GM12872 (cell line): ENCODE results near the gene RASAL1.

ENCODE experiments used
- TF ChIP-seq, protein P1 (sequence below): IDR thresholded peaks from 3 replicates; pipeline ENCODE4 v1.5.1; 2011; ENCODE audit warnings: low read depth, mild to moderate bottlenecking, low read length, moderate library complexity; ENCODE audit not compliant: insufficient read depth

The RASAL1 gene

GRCh38 chr12:113136990-113137511 lies 1.5 kb upstream of the RASAL1 start:
- TF ChIP-seq, protein P1, sequence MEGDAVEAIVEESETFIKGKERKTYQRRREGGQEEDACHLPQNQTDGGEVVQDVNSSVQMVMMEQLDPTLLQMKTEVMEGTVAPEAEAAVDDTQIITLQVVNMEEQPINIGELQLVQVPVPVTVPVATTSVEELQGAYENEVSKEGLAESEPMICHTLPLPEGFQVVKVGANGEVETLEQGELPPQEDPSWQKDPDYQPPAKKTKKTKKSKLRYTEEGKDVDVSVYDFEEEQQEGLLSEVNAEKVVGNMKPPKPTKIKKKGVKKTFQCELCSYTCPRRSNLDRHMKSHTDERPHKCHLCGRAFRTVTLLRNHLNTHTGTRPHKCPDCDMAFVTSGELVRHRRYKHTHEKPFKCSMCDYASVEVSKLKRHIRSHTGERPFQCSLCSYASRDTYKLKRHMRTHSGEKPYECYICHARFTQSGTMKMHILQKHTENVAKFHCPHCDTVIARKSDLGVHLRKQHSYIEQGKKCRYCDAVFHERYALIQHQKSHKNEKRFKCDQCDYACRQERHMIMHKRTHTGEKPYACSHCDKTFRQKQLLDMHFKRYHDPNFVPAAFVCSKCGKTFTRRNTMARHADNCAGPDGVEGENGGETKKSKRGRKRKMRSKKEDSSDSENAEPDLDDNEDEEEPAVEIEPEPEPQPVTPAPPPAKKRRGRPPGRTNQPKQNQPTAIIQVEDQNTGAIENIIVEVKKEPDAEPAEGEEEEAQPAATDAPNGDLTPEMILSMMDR = no peak

GRCh38 chr12:113136128-113136989 lies 798 bp upstream of the RASAL1 start:
- TF ChIP-seq, protein P1 = no peak

DNA sequence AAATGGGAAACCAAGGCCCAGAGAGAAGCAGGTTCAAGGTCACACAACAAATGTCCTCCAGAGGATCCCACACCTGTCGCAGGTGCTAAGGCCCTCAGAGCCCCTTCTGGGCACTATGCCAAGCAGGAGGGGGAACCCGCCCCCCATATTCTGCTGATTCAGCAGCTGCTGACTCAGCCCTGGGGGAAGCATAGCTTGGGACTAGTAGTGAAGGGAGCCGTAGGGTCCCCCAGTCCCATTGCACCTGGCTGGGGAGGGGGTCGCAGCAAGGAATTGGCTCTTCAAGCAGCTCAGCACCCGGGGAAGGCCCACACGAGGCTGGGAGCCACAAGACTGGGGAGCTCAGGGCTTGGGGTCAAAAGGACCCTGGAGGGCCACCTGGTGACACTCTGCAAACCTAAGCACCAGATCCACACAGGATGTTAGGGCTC lies 1.0 kb downstream of the RASAL1 start:
- TF ChIP-seq, protein P1 = no peak

- TF ChIP-seq, protein P1 = no peak
These were observed 1.5 kb downstream of the RASAL1 start for GRCh38 chr12:113134071-113134470.

- TF ChIP-seq, protein P1 = no peak
These were observed 1.9 kb downstream of the RASAL1 start for GRCh38 chr12:113133666-113134065.

- TF ChIP-seq, protein P1 = no peak
These were observed 2.5 kb downstream of the RASAL1 start for GRCh38 chr12:113133036-113133435.

GRCh38 chr12:113131556-113131955 lies 4.0 kb downstream of the RASAL1 start:
- TF ChIP-seq, protein P1 = no peak
